ENCODE results near the gene COLEC11. TPM values are rescaled to one million over a fixed set of nuclear protein-coding genes. Genes with fewer than 3 reads are reported as not detected.

Gene COLEC11
- polyA plus RNA-seq, 2 of the 4 experiments (the other 2 are of a cell fraction), result 0.30 to 0.97 TPM

DNA sequence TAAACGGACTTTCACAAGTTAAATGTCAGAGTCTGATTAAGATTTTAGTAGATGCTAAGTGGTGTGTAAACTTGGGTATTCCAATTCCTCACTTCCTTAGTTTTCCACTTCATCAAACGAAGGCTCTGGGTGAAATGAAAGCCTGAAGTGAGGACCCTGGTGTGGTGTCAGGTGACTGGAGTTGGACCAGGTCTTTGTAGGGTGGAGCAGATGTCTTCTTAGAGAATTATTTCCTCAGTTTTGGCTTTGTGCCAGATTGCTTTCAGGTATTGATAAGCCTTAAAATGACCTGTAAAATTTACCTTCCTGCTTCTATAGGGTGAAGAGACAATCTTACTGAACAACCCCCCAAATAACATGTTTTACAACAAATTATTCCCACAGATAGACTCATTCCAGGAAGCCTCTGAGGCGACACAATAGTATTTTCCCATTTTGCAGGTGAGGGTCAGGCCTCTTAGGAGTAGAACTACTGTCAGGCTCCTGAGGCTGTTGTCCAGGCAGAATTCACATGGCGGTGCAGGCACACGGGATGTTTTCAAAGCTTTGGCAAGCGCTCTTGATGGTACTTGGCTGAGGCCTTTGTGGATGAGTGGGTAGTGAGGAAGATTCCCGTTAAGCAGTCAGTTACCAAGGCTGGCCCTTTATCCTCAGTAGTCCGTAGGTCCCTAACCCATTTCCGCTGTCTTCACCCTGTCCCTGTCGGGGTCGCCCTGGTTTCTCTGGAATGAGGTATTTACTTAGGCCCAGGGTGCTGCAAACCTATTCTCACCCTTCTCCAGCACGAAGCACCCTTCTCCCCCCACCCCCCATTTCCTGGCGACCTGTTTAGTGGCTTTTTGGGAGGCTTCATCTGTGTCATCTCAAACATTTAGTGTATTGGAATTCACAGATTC, 13.3 kb upstream of the COLEC11 start:
- DNase-seq (ENCODE audit: low read depth in 1 of 2, low spot score in 1 of 2) (no peak), FAIRE-seq (no peak), ATAC-seq (no peak; a peak in 1 of 6 replicates)
- ChIA-PET CTCF (no interaction called here), POLR2A (interaction anchor here (1.0 to 3.5 kb wide), 2 partner anchors 23 to 24 kb away, joined by 3 to 10 read pairs; partner anchors contain the start of gene RNASEH1)
- Histone ChIP-seq H3K27ac (no peak overlapping the region), H3K4me2 (no peak overlapping the region), H3K4me1 (peaks cover 69% of the 10 kb centered on the region), H3K9me3 (no peaks in the 10 kb centered on the region), H3K4me3 (no peak overlapping the region)
- TF ChIP-seq TFCP2L1 (CRISPR knock-in tag; IDR thresholded peaks at IDR 0.05), result 0 out of 2 replicates have a peak, but pooled peaks have one; percentile 48
- peak; percentile 91 for TF ChIP-seq HOXA7 (CRISPR knock-in tag; IDR thresholded peaks at IDR 0.05)
- 0 out of 2 replicates have a peak, but pooled peaks have one; percentile 57 for TF ChIP-seq FOSB (CRISPR knock-in tag; IDR thresholded peaks at IDR 0.05)
- no peak for TF ChIP-seq JUNB (IDR thresholded peaks at IDR 0.05)
- TF ChIP-seq JUN (IDR thresholded peaks at IDR 0.05), result 0 out of 5 replicates have a peak, but pooled peaks of 1 of the 2 experiments have one; percentile 26
- peak; percentile 24 for TF ChIP-seq POLR2AphosphoS2 (conservative IDR thresholded peaks at IDR 0.05; ENCODE audit: low read length)
- TF ChIP-seq BHLHE40 (IDR thresholded peaks at IDR 0.05; ENCODE audit: low read depth, low read length), result no peak
- 88% methylated on average over 13 of the region's 13 CpGs for WGBS (ENCODE audit: missing lambda C conversion rate)

DNA sequence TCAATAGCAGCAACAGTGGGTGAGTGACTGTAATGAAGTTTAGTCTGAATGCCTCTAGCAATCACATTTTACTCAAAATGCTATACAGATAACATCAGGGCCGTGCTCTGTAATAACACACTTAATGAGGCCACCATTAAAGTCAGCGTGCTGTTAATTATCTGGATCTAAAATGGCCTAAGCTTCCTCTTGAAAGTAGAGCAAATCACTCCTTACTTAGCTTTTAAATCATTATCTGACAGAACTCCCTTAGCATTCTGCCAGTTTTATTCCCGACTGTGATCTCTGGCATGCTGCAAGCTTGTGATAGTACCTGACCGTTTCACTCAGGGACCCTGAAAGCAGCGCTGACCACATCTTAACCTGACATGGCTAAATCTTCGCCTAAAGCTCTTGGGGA, 10.8 kb upstream of the COLEC11 start:
- TF ChIP-seq FOSL2 (IDR thresholded peaks at IDR 0.05) (no peak), FOSL2 (CRISPR knock-in tag; IDR thresholded peaks at IDR 0.05) (no peak), HDAC2 (IDR thresholded peaks at IDR 0.05) (no peak), ZSCAN20 (CRISPR knock-in tag; IDR thresholded peaks at IDR 0.05) (no peak), EHF (CRISPR knock-in tag; IDR thresholded peaks at IDR 0.05) (no peak), TFCP2L1 (CRISPR knock-in tag; IDR thresholded peaks at IDR 0.05) (no peak)
- TF ChIP-seq, protein P1, sequence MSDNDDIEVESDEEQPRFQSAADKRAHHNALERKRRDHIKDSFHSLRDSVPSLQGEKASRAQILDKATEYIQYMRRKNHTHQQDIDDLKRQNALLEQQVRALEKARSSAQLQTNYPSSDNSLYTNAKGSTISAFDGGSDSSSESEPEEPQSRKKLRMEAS (IDR thresholded peaks at IDR 0.05), result no peak
- no peak for ATAC-seq
- 87% methylated on average over 6 of the region's 6 CpGs for WGBS (ENCODE audit: missing lambda C conversion rate)
- Histone ChIP-seq H3K27ac (no peak overlapping the region), H3K4me1 (peaks cover 56% of the 10 kb centered on the region), H3K4me2 (no peak overlapping the region), H3K4me3 (no peak overlapping the region), H3K9me3 (no peaks in the 10 kb centered on the region)
- FAIRE-seq, result no peak
- ChIA-PET CTCF (interaction anchor here (0.8 to 1.8 kb wide), 5 partner anchors 8 to 67 kb away, joined by 3 to 9 read pairs (median 4); partner anchors contain the start of gene COLEC11), POLR2A (interaction anchor here (0.6 to 3.5 kb wide), 3 partner anchors 20 to 26 kb away, joined by 5 to 10 read pairs (median 5); partner anchors contain the start of gene RNASEH1)
- DNase-seq (ENCODE audit: low read depth in 1 of 2, low spot score in 1 of 2), result no peak

DNA sequence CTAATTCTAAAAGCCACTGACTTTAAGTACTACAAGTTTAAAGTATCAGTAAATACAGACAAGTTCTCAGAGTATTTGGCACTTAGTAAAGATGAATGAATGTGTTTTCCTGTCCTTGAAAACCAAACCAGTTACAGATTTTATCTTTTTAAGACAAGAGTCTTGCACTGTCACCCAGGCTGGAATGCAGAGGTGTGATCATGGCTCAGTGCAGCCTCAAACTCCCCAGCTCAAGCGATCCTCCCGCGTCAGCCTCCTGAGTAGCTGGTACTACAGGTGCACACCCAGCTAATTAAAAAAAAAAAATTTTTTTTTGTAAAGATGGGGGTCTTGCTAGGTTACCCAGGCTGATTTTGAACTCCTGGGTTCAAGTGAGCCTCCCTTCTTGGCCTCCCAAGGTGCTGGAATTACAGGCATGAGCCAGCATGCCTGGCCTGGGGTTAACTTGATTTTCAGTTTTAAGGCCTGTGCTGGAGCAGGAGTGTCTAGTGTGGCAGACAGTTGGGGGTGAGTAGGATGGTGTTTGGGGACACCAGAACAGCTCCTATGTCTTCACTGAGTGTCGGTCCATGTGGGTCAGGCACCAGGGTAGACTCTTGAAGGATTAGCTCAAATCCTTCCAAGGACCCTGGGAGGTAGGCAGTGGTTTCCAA, 10.2 kb upstream of the COLEC11 start:
- TF ChIP-seq GATA3 (IDR thresholded peaks at IDR 0.05; ENCODE audit: borderline replicate concordance), result no peak
- TF ChIP-seq FOSB (CRISPR knock-in tag; IDR thresholded peaks at IDR 0.05), result no peak
- no peak for TF ChIP-seq RARB (CRISPR knock-in tag; IDR thresholded peaks at IDR 0.05)
- TF ChIP-seq TP53 (CRISPR knock-in tag; IDR thresholded peaks at IDR 0.05), result no peak
- TF ChIP-seq SREBF2 (IDR thresholded peaks at IDR 0.05), result no peak
- TF ChIP-seq PHF8 (IDR thresholded peaks at IDR 0.05; ENCODE audit: borderline replicate concordance, low read depth), result no peak
- Histone ChIP-seq H3K9me3 (no peaks in the 10 kb centered on the region), H3K4me3 (no peak overlapping the region), H3K4me1 (peaks cover 49% of the 10 kb centered on the region), H3K27ac (peak overlapping the region; percentile 33 to 66; a peak in 5 of 6 replicates), H3K4me2 (peak overlapping the region; percentile 57)
- POLR2A ChIA-PET, result interaction anchor here (0.6 to 3.5 kb wide), 4 partner anchors 9 to 27 kb away, joined by 5 to 10 read pairs (median 8); partner anchors contain the start of genes RNASEH1 and RPS7
- peak; percentile 16 to 25; a peak in 5 of 6 replicates for ATAC-seq
- CTCF ChIA-PET, result interaction anchor here (0.6 to 1.7 kb wide), 6 partner anchors 9 to 67 kb away, joined by 3 to 5 read pairs (median 3); no protein-coding TSS in a partner anchor
- DNase-seq (ENCODE audit: low read depth in 1 of 2, low spot score in 1 of 2), result no peak
- WGBS (ENCODE audit: missing lambda C conversion rate), result 46% methylated on average over 4 of the region's 4 CpGs
- no peak for FAIRE-seq
